Measurements from ENCODE around the gene PLAU.
"Not testable (repeated sequence)": the region's sequence is repeated elsewhere in the genome, so short reads cannot be mapped to it uniquely, and the experiment has no call there.

Gene PLAU

GRCh38 chr10:73876971-73877370 is 34.0 kb upstream of the PLAU start:
- no peak for DNase-seq (ENCODE audit: low read depth in 2 of 2)

- no peak for DNase-seq (ENCODE audit: low read depth in 2 of 2)
These were observed 33.3 kb upstream of the PLAU start for GRCh38 chr10:73877533-73878160.

- no peak for DNase-seq (ENCODE audit: low read depth in 2 of 2)
These were observed 32.6 kb upstream of the PLAU start for GRCh38 chr10:73878365-73878764.

GRCh38 chr10:73879296-73880173 is 31.4 kb upstream of the PLAU start:
- peak; percentile 85 to 88 for DNase-seq (ENCODE audit: low read depth in 2 of 2)

GRCh38 chr10:73881221-73881919 is 29.6 kb upstream of the PLAU start:
- DNase-seq (ENCODE audit: low read depth in 2 of 2) = no peak

- no peak for DNase-seq (ENCODE audit: low read depth in 2 of 2)
These were observed 26.9 kb upstream of the PLAU start for GRCh38 chr10:73884017-73884416.

- DNase-seq (ENCODE audit: low read depth in 2 of 2) = peak in 1 of 2 donors; percentile 43
These were observed 24.8 kb upstream of the PLAU start for GRCh38 chr10:73886085-73886529.

- no peak for DNase-seq (ENCODE audit: low read depth in 2 of 2)
These were observed 24.2 kb upstream of the PLAU start for GRCh38 chr10:73886661-73887293.

- no peak for DNase-seq (ENCODE audit: low read depth in 2 of 2)
These were observed 23.5 kb upstream of the PLAU start for GRCh38 chr10:73887294-73888039.

GRCh38 chr10:73888514-73888913 is 22.4 kb upstream of the PLAU start:
- DNase-seq (ENCODE audit: low read depth in 2 of 2) = no peak

GRCh38 chr10:73889014-73889413 is 21.9 kb upstream of the PLAU start:
- DNase-seq (ENCODE audit: low read depth in 2 of 2) = peak in 1 of 2 donors; percentile 37

GRCh38 chr10:73889416-73889815 is 21.5 kb upstream of the PLAU start:
- DNase-seq (ENCODE audit: low read depth in 2 of 2) = not testable (repeated sequence)

- DNase-seq (ENCODE audit: low read depth in 2 of 2) = no peak
These were observed 20.7 kb upstream of the PLAU start for GRCh38 chr10:73890261-73890660.

- not testable (repeated sequence) for DNase-seq (ENCODE audit: low read depth in 2 of 2)
These were observed 20.1 kb upstream of the PLAU start for GRCh38 chr10:73890830-73891229.

- DNase-seq (ENCODE audit: low read depth in 2 of 2) = no peak
These were observed 19.4 kb upstream of the PLAU start for GRCh38 chr10:73891540-73891939.

- DNase-seq (ENCODE audit: low read depth in 2 of 2) = no peak
These were observed 18.5 kb upstream of the PLAU start for GRCh38 chr10:73892310-73893030.

- no peak for DNase-seq (ENCODE audit: low read depth in 2 of 2)
These were observed 17.5 kb upstream of the PLAU start for GRCh38 chr10:73893426-73893825.

GRCh38 chr10:73894245-73894971 is 16.5 kb upstream of the PLAU start:
- DNase-seq (ENCODE audit: low read depth in 2 of 2) = no peak

GRCh38 chr10:73895381-73895780 is 15.6 kb upstream of the PLAU start:
- not testable (repeated sequence) for DNase-seq (ENCODE audit: low read depth in 2 of 2)

GRCh38 chr10:73897693-73898092 is 13.2 kb upstream of the PLAU start:
- no peak for DNase-seq (ENCODE audit: low read depth in 2 of 2)
